Measurements from ENCODE around the gene C3orf49. TPM values are rescaled to one million over a fixed set of nuclear protein-coding genes. Genes with fewer than 3 reads are reported as not detected.

C3orf49 gene
- total and polyA plus RNA-seq, 2 of the 13 experiments (the other 11 are each of a cell fraction or from before 2014, with no cell fraction given) = not detected

- TF ChIP-seq ZNF318 (CRISPR knock-in tag; IDR thresholded peaks at IDR 0.05) (no peak), HCFC1 (IDR thresholded peaks at IDR 0.05; ENCODE audit: low read depth, low read length) (no peak), GMEB1 (CRISPR knock-in tag; IDR thresholded peaks at IDR 0.05; ENCODE audit: borderline replicate concordance) (no peak), PRDM10 (CRISPR knock-in tag; IDR thresholded peaks at IDR 0.05; ENCODE audit: low read depth) (no peak), POLR2G (IDR thresholded peaks at IDR 0.05; ENCODE audit: low read depth, low read length) (no peak), CREB3 (CRISPR knock-in tag; IDR thresholded peaks at IDR 0.05) (no peak), ATM (IDR thresholded peaks at IDR 0.05; ENCODE audit: borderline replicate concordance) (no peak), ZNF597 (CRISPR knock-in tag; IDR thresholded peaks at IDR 0.05) (no peak), DZIP1 (CRISPR knock-in tag; IDR thresholded peaks at IDR 0.05) (no peak), NFRKB (IDR thresholded peaks at IDR 0.05) (no peak), ZNF430 (CRISPR knock-in tag; IDR thresholded peaks at IDR 0.05) (no peak)
Observed at GRCh38 chr3:63809607-63810006, 9.5 kb upstream of the C3orf49 start (continued).

All from HepG2 (cell line).